ENCODE data around the gene TCF7L2. TPM values are rescaled to one million over a fixed set of nuclear protein-coding genes. Genes with fewer than 3 reads are reported as not detected.

The TCF7L2 gene
- total and polyA plus RNA-seq, 9 of the 15 experiments (the other 6 are each of a cell fraction or from before 2014, with no cell fraction given), result 0.32 to 2.8 (median 0.92) TPM

GRCh38 chr10:112955582-112956421, 5.8 kb downstream of the TCF7L2 start:
- H3K36me3 ChIP-seq (ENCODE audit: control insufficient read depth, insufficient read depth, low read length), result no peaks in the 10 kb centered on the region
- no peaks in the 10 kb centered on the region for H3K9me1 ChIP-seq (ENCODE audit: control insufficient read depth, insufficient read depth, low read length)
- peaks cover 4% of the 10 kb centered on the region; the same call in 2 of the 3 replicates for H3K79me2 ChIP-seq (ENCODE audit: control insufficient read depth, insufficient read depth, low read length)
- no peak for FAIRE-seq
- CTCF ChIA-PET (ENCODE audit: low intra/inter-chr PET ratio), result no interaction called here
- H3K4me2 ChIP-seq (ENCODE audit: insufficient read depth, low read length), result no peak overlapping the region
- 39% methylated on average over 12 of the region's 12 CpGs for WGBS (ENCODE audit: insufficient coverage, low coverage, missing lambda C conversion rate)
- H3K9me3 ChIP-seq (replicated peaks; ENCODE audit: control insufficient read depth, insufficient read depth, low read depth, low read length), result no peaks in the 10 kb centered on the region
- POLR2A ChIA-PET, result interaction anchor here (0.5 to 0.7 kb wide), 2 partner anchors 11 to 41 kb away, joined by 4 read pairs; no protein-coding TSS in a partner anchor
- no peak for DNase-seq (ENCODE audit: extremely low read depth in 1 of 4, low spot score in 3 of 4)
- TF ChIP-seq FOXJ3 (CRISPR knock-in tag; IDR thresholded peaks at IDR 0.05) (no peak), POLR3A (IDR thresholded peaks at IDR 0.05; ENCODE audit: borderline replicate concordance, extremely low read depth, insufficient read depth, insufficient read length) (no peak), NUFIP1 (IDR thresholded peaks at IDR 0.05; ENCODE audit: partially characterized antibody) (no peak), ZBTB7A (IDR thresholded peaks at IDR 0.05; ENCODE audit: borderline replicate concordance, control insufficient read depth, low read depth, low read length) (no peak), SMAD4 (CRISPR knock-in tag; conservative IDR thresholded peaks at IDR 0.05) (no peak), CBX2 (IDR thresholded peaks at IDR 0.05; ENCODE audit: insufficient read depth, low read length, poor library complexity, severe bottlenecking) (peak; percentile 15)
- no TSS peak for BruUV-seq (replicated peaks)
- no peak overlapping the region for H3K4me3 ChIP-seq
- ATAC-seq, result no peak
- no peak overlapping the region for H3K27ac ChIP-seq (ENCODE audit: extremely low read depth, low read depth, low read length)
- H3K27me3 ChIP-seq (ENCODE audit: control insufficient read depth in 2 of 2, insufficient read depth in 2 of 2, low read length in 2 of 2), result no peaks in the 10 kb centered on the region; a peak in 1 of 5 replicates
- in situ Hi-C loops (cut with MboI), result no loop called here
- H3K9ac ChIP-seq (ENCODE audit: insufficient read depth in 1 of 2, low read depth in 2 of 2, low read length in 2 of 2), result no peak overlapping the region
- peaks cover 8 to 10% of the 10 kb centered on the region in 2 experiments; a peak in 4 of 5 replicates for H3K4me1 ChIP-seq (replicated peaks in 1 of 2; ENCODE audit: control insufficient read depth in 2 of 2, insufficient read depth in 2 of 2, low read length in 2 of 2)
- H2AFZ ChIP-seq (ENCODE audit: low read depth, low read length), result no peak overlapping the region
- H4K20me1 ChIP-seq (replicated peaks; ENCODE audit: control insufficient read depth, insufficient read depth, low read length), result no peaks in the 10 kb centered on the region
- intact Hi-C loops (cut with micrococcal nuclease), result no loop called here
